CD1c-positive myeloid dendritic cell (primary cell): ENCODE measurements around the gene HNRNPAB.
"Not testable (repeated sequence)": the region's sequence is repeated elsewhere in the genome, so short reads cannot be mapped to it uniquely, and the experiment has no call there.

ENCODE experiments used
- DNase-seq: peaks from one replicate; pipeline ENCODE4 v3.0.0-alpha.2; 2016; ENCODE audit errors: extremely low spot score

HNRNPAB gene

GRCh38 chr5:178212241-178213002, 8.1 kb downstream of the HNRNPAB start:
- DNase-seq = no peak

DNA sequence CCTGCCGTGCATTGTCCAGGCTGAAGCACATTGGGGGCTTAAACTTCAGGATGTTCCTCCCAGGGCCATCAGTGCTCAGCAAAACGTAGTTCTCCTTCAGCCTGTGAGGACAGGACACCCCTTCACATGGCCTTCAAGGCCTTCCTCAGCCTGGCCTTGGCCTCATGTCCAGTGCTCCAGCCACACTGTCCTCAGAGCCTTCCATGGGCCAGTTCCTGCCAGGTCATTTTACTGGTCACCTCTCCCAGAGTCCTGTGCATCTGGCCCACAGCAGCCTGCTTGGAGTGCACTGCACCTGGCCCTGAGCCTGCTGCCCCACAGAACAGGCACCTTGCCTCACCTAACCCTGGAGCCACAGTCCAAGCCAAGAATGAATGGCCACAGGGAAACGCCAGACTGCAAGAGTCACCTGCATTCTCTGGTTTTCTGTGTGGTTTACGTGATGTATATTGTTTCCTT, 8.7 kb downstream of the HNRNPAB start:
- no peak for DNase-seq

- DNase-seq = no peak
Observed at GRCh38 chr5:178213748-178214151, 9.4 kb downstream of the HNRNPAB start.

DNA sequence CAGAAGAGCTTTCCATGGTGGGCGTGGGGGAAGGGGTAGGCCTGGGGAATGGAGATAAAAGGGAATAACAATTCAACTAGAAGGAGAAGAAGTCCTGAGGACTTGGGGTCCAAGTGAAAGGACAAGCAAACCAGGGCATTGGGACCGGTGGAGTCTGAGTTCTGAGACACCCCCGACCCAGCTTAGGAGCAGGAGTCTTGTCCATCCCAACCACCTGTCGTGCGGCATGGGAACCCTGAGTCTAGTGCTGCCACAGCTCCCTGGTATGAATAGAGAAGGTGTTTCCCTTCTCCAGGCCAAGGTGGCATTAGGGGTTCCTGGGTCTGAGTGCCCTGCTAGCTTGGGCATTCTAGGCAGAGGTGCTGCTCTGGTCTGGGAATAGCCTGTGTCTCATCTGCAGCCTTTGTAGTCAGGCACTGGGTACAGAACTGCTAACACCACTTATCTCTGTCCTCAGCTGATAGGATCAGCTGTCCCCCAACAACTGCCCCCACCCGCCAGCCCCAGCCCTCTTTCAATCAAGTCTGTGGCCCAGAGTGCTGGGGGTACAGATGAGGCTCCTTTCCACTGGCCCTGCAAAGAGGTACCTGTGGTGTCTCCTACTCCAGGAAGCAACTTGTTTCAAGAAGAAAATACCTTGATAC, 9.9 kb downstream of the HNRNPAB start:
- no peak for DNase-seq

- no peak for DNase-seq
Observed at GRCh38 chr5:178215280-178216002, 11.1 kb downstream of the HNRNPAB start.

DNA sequence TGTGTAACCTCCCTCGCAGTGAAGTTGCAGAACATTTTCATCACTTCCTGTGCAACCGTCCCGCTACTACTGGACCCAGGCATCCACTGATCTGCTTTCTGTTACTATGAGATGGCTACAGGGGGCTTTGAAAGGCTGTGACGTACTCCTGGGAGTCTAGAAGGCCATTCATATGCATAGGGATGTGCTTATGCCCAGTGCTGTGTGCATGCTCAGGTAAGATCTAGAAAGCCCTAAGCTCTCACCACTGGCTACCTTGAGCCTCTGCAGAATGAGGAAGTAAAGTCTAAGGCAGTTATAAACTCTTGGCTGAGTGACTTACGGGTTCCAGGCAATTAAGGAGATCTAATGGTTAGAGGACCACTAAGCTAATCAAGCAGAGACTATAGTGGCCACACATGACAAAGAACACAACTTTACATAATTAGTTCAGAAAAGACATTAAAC, 11.8 kb downstream of the HNRNPAB start:
- no peak for DNase-seq

- no peak for DNase-seq
Observed at GRCh38 chr5:178216779-178217178, 12.4 kb downstream of the HNRNPAB start.

DNA sequence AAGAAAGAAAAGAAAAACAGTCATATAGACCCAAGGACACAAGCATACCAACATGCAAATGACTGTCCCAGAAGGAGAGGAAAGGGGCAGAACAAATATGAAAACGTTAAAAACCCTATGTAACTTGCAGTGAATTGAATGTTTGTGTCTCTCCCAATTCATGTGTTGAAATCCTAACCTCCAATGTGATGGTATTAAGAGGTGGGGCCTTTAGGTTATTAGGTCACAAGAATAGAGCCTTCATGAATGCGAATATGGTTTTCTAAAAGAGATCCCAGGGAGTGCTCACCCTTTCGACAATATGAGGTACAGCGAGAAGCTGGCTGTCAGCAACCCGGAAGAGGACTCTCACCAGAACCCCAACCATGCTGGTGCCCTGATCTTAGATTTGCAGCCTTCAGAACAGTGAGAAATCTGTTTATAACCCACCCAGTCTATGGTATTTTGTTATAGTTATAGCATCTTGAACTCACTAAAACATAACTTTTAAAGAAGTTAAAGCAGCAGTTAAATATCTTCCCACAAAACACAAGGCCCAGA, 14.0 kb downstream of the HNRNPAB start:
- no peak for DNase-seq

- DNase-seq = no peak
Observed at GRCh38 chr5:178218827-178219226, 14.5 kb downstream of the HNRNPAB start.

DNA sequence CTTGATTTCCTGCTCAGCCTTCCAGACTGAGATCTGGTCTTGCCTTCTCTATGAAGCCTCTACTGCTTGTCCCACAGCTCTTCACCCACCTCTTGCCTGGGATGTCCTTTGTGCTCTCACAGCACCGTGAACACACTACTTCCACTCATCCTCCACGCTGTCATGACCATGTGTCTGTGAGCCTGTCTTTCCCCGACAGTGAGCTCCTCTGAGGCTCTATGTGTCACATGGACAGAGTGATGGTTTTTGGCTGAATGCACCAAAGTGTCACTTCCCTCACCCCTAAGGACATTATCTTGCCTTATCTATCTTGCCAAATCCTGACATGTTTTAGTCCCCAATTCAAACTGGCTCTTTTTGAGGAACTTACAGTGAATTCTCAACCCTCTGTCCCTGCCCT, 16.9 kb downstream of the HNRNPAB start:
- peak; percentile 46 for DNase-seq

GRCh38 chr5:178221853-178222252, 17.5 kb downstream of the HNRNPAB start:
- DNase-seq = no peak

DNA sequence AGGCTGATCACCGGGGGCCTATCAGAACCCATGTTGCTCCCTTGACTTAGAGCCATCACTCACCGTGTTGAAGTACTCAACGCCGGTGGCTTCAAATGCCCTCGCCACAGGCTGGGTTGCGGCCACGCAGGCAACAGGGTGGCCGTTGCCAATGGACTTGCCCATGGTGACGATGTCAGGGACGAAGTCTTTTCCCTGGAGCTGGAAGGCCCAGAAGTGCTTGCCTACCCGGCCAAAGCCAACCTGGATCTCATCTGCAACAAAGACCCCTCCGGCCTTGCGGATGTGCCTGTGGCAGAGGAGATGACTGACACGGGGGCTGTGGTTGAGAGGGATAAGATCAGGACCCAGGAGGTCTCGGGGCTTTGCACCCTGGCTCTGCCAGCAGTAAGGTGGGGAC, 18.0 kb downstream of the HNRNPAB start:
- DNase-seq = no peak

GRCh38 chr5:178223196-178223773, 19.0 kb downstream of the HNRNPAB start:
- no peak for DNase-seq

DNA sequence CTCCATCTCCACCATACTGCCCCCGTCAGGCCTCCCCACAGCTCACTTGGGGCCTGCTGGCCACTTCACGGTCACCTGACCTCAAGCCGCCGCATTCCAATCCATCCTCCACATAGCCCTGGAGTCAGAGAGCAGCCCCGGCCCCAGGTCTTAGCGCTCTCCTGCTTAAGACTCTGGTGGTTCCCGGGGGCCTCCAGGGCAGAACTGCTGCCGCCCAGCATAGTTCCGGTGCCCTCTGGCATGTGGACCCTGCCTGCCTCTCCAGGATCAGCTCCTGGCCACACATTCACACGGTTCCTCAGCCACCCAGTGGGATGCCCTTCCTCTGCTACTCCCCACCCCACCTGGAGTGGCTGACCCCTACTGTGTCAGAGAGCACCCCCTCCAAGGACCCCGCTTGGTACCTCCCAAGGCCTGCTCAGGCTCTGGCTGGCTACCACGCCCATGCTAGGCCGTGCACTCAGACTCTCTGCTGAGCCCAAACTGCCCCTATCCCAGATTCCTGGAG, 19.5 kb downstream of the HNRNPAB start:
- no peak for DNase-seq

DNA sequence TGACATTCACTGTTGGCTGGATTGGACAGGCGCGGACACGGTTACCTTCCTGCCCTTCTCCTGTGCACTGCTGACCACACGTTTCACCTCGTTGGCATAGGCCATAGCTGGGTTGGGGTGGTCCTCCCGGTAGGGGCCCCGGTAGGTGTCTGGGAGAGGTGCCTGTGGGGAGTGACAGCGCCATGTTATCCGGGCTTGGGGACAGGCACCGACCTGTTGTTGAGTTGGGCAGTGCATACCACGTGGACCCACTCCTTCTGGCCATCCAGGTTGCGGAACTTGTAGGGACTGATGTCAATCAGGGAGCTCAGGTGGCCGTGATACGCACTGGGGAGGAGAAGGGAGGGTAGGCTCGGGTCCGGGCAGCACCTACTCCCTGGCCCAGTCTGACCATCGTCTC, 20.1 kb downstream of the HNRNPAB start:
- no peak for DNase-seq

DNA sequence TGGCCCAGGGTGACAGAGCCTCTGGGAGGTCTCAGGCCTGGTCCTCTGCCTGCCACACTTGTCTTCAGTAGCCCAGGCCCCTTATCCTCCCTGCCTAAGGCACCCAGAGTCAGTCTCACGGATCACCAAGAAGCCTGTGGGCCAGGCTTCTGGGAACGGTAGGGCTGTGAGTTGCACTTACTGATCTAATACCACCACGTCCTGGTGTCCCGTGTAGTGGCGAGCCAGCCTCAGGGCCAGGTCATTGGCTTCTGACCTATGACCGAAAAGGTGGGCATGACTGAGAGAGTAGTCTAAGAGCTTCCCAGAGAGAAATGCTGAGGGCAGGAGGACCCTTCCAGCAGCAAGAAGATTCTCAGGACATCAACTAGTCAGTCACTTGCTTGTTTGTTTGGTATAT, 20.8 kb downstream of the HNRNPAB start:
- no peak for DNase-seq

GRCh38 chr5:178227138-178227659, 22.9 kb downstream of the HNRNPAB start:
- no peak for DNase-seq

DNA sequence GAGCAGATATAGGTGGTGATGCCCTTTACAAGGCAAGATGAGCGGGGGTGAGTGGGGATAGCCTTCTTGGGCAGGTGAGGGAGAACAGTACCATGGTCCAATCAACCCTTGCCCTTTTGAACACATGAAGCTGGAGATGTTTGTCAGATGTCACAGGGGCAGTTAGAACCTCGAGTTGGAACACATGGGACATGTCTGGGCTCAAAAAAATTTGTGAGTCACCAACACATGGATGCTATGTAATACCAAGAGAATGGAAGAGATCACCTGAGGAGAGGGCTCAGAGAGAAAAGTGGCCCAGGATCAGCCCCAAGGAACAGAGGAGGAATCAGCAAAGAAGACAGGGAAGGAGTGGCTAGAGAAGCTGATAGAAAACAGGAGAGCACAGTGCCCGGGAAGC, 23.6 kb downstream of the HNRNPAB start:
- DNase-seq = no peak

DNA sequence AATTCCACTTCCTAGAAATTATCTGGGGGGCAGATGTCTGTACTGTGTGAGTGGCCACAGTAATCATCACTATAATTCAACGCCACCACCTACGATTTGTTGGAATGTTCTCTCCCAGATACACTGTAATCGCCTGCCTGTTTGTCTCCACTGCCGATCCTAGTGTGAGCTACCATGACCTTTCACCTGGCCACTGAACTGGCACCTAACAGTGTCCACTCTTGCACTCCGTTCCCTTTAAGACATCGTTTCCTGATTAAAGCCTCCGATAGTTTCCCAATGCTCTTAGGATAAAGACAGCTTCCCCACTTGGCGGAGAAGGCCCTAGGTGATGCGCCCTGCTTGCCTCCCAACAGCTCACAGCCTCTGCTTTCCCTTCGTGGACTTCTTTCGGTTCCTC, 24.3 kb downstream of the HNRNPAB start:
- DNase-seq = no peak

GRCh38 chr5:178229111-178229510, 24.8 kb downstream of the HNRNPAB start:
- DNase-seq = not testable (repeated sequence)

DNA sequence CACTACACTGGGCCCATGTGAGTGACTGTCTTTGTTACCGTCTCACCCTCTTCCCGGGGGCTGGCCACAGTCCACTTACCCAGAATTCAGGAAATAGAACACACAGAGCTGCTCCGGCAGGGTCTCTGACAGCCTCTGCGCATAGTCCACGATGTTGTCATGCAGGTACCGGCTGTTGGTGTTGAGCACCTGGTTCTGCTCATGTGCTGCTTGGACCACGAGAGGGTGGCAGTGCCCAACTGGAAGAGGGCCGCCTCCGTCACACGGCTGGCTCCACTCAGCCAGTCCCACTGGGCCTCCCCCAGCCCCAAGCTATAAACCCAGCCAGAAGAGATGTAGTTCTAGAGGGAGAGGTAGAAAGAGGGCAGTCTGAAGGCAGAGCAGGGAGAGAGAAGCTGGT, 25.5 kb downstream of the HNRNPAB start:
- DNase-seq = no peak
